NCI-H2107 (cell line): Measurements from ENCODE around the gene COLEC12.

Source experiments
- DNase-seq: peaks from one replicate; lab custom pipeline; 2025; lab: John Stamatoyannopoulos, UW

Gene COLEC12

DNA sequence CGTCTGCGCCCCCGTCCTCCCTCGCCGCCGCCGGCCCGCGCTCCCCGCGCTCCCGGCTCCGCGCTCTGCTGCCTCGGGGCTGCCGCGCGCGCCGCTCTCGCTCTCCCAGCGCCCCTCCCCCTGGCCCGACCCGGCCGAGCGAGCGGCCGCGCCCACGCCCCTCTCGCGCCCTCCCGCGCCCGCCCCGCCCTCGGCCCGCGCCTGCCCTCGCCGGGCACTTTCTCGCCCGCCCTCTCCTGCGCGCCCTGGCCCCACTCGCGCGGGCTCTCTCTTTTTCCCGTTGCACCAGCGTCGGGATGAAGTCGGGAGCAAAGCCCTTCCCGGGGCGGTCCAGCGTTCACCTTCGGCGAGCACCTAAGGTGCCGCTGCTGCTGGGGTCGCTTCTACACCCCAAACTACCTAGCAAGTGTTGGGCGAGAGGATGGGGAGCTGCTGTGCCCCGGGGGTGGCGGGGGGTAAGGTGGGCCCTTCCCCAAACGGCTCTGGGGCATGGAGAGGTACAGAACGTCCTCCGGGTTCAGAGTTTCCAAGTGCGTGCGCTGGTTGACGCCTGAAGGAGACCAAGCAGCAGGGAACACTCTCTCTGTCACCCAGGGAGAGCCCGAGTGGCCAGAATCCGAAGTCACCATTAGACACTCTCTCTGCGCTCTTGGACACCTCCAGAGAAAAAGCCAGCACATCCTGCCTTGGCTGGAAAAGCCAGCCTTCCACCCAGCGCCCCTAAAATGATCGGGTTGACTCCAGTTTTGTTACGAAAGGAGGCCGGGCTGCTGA lies at the start of gene COLEC12:
Gene COLEC12 (minus strand): TSS at position 70 of the 774 bp plus-strand sequence. CDS start 187 bp downstream, outside the sequence.
- no peak for DNase-seq

DNA sequence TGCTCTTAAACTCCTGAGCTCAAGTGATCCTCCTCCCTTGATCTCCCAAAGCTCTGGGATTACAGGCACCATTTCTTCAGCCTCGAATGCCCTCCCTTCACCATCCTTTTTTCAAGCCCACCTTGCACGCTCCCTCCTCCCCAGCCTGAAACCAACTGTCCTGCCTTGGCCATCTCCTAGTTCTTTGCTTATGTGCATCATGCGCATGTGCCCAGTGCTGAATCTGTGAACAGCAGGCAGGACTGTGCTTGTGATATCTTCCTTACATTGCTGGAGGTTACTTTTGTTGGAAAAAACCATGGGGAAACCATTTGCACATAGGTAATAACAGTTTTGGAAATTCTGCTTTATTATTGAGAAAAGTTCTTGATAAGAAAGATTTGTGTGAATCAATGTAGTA lies 49.5 kb upstream of the COLEC12 start:
- DNase-seq, result no peak

DNA sequence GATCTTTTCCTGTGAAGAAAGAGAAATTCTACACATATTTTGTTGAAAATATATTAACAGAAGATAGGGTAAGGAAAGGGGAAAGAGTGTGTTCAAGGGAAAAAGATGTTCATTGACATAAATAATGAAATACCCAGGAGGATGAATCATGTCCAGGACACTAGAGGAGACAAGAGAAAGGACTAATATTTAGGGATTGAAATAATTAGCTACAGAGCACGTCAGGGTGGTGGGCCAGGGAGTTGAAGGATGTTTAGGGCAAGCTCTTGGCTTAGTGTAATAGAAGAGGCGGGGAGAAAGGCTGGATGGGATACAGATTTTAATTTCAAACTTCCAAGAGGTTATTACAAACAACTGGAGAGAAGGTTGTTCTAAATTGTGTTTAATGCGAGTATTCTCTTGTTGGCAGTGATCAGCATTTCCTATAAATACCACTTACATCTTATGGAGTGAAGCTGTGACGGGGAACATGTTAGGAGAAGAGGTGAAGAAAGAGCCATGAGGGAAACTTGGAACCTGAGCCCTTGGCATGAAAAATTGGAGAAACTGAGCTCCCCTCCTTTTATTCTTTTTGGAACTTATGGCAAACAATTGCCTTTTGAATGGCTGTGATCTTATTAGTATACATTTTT lies 43.1 kb upstream of the COLEC12 start:
- no peak for DNase-seq

DNA sequence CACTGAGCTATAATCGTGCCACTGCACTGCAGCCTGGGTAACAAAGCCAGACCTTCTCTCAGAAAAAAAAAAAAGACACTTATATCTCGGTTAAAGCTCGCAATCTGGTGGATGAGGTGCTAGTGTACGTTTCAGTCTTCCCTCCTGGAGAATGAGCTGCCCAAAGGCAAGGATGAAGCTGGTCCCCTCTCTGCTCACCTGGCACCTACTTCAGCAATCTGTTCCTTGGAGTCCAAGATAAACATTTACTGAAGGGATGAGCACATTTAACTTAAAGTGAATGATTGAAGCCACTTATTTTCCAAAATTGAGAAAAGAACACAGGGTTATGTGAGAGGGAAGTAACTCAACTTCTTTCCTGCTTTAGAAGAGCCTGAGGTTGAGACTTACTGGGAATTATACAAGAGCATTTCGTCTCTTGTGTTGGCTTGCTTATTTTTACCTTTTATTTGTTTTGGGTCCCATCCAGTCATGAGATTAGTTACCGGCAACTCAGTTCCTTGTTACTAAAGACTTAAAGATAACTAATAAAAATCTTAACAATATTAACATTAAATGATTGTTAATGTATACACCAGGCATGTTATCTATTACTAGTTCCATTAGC lies 33.6 kb upstream of the COLEC12 start:
- no peak for DNase-seq

DNA sequence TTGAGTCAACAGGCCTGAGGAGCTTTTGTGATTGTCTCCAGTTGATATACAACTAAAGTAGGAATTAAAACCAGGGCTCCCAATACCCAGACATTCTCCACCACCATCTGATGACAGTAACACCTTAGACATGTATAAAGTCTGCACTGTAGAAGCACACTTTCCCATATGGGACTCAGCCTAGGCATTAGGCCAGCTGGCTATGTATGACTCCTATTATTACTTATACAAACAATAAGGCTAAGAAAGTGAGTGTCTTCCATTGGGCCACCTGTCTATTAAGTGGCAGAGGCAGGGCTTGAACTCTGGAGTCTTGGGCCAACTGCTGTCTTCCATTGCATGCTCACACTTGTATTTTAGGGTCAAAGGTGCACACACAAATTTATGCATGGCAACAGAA lies 32.1 kb upstream of the COLEC12 start:
- DNase-seq, result no peak

DNA sequence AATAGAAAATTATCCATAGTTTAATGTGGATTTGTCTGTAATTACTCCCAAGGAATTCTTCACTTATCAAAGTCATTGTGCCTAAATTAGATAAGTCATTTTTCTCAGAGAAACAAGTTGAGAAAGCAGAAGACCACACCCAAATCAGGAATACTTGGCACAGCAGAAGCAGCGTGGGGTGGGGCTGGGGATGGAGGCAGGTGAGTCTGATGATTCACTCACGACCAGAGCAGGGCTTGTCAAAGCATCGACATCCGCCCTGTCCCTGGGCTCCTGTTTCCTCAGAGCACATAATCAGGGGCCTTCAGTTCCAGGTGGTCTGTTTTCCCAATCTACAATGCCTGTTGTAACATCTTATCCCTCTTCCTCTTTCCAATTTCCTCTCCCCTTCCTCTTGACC lies 31.5 kb upstream of the COLEC12 start:
- no peak for DNase-seq

DNA sequence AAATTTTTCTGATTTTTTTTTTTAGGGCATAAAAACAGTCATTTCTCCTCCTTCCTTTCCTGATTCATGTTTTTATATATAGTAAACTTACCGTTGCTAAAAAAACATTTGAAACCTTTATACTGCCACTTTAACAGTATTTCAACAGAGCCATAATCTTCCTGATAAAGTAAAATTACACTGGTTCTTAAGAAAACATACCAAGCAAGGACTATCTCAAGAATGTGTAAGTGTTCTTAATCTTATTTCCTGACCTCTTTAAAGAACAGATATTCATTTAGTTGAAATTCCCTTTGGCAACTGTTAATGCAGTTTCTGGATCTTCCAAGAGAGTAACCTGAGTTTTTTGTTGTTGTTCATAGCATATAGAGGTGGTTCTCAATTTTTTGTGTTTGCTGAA lies 26.6 kb upstream of the COLEC12 start:
- DNase-seq, result no peak

DNA sequence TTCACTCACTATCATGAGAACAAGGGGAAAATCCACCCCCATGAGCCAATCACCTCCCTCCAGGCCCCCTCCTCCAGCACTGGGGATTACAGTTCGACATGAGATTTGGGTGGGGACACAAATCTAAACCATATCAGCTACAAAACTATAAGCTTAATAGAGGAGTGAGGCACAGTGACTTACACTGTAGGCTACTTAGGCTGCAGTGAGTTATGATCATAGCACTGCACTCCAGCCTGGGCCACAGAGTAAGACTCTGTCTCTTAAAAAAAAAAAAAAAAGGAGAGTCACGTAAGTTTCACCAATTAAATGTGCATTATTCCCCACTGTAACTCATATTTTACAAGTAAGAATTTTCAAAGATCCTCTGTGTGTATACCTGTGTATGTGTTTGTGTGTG lies 26.2 kb upstream of the COLEC12 start:
- no peak for DNase-seq

DNA sequence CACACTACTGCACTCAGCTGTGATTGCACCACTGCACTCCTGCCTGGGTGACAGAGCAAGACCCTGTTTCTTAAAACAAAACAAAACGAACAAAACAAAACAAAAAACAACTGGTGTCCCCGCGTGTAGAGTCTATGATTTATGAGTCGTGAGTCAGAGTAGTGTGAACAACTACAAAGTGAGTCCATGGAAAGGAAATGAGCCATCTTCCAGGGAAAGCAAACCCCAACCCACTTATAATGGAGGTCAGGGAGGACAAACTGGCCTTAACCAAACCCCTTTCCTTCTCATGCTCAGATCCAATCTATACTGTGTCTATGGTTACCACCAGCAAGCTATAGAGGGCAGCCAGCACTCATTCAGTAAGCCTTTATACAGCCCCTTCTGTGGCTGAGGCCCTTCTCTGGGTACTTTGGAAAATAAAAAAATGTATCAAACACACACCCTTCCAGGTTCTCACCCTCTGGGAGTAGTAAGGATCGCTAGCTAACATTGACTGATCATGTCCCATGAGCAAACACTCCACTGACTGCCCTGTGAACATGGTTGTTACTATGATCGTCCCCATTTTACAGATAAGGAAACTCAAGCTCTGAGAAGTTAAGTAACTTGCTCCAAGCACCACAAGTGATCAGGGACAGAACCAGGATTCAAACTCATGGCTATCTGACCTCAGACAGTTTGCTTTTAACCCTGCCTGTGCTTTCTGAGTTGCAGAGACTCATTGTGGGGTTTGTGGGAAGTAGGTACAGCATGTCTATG lies 24.7 kb upstream of the COLEC12 start:
- DNase-seq, result no peak

DNA sequence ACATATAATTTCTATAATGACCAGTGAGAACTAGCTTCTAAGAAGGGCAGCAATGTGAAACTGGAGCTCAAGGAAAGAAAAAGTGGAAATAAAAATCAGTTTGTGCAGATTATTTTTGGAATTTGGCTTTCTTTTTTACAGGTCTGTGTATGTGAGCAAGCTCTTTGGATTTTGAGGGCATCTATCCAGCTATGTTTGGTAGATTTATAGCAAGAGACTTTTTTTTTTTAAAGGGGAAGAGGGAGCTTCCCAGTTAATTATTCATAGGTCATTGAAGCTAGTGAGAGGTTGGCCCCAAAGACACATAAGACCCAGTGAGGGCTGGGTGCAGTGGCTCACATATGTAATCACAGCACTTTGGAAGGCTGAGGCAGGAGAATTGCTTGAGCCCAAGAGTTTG lies 24.0 kb upstream of the COLEC12 start:
- no peak for DNase-seq

DNA sequence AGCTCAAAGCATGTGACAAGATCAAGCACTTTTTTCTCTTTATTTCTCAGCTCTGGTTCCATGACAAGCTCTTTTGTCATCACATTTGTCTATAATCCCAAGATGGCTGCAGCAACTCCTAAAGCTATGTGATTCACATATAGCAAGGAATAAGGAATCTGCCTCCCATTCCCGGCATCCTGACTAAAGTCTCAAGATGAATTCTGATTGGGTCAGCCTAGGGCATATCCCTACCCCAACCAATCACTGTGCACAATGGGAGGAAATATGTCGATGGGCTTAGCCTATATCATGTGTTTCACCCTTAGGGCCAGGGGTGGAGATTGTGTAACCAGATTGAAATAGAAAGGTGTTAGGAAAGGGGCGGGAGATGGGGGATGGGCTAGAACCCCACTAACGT lies 23.1 kb upstream of the COLEC12 start:
- DNase-seq, result no peak

DNA sequence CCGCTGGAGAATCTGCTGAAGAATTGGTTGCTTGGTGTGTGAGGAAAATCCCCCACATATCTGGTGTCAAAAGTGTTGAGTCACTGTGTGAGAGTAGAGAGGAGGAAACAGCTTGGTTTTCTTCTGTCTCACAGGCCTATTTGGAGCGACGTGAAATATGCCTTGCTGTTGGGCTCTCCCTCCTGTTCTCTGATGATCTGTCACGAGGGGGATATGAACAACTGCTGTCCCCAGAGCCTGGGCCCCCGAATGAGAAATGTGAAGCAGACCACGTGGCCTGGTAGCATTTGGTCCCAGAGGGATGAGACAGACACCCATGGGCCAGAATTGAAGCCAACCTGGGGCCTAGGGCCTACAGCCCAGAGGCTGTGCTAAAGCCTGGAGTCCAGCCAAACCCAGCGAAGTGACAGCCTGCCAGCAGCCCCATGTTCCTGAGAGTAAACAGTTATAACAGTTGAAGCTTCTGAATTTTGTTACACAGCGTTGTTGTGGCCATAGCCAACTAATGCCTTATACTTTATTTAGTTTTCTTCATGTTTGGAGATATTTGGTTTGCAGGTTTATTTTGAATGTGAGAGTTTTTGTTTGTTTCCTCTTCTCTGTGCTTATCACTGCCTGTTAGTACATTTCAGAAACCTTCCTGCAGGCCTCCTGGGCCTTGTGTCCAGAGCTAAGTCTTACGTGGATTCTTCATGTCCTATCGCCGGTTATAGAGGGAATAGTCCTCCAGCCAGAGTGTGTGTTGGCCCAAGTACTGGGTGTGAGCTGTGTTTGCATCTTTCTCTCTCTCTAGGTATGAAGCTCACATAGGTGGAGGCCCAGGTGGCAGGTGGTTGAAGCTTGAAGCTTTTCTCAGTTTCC lies 18.7 kb upstream of the COLEC12 start:
- DNase-seq, result no peak

DNA sequence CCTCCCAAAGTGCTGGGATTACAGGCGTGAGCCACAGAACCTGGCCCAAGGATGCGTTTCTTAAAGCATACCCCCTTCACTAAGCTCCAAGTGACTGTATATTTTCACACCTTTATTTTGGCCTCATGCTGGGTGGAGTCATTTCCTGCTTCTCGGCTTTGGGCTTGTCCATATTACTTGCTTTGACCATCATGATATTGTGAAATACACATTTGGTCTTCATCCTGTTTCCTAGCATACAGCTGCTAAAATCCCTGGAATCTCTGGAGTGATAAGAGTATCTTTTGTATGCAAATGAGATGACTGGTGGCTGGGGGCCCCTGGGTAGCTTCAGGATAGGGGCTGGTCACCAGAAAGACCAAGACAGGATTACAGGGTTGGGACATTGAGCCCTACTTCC lies 17.6 kb upstream of the COLEC12 start:
- no peak for DNase-seq

DNA sequence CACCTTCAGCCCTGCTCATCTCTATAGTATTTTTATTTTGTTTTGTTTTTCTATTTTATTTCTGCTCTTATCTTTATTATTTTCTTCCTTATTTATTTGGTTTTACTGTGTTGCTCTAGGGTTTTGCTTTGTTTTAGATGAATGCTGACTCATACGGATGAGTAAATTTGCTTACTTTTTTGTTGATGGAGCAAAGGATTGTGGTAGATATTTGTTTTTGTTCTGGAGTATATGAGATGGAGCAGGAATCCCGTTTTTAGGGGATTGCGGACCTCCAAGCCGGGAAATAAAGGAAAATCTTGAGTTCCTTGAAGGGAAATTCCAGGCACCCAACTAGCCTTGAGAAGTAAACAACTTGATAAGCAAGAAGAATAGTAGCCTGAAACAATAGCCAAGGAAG lies 15.3 kb upstream of the COLEC12 start:
- no peak for DNase-seq

DNA sequence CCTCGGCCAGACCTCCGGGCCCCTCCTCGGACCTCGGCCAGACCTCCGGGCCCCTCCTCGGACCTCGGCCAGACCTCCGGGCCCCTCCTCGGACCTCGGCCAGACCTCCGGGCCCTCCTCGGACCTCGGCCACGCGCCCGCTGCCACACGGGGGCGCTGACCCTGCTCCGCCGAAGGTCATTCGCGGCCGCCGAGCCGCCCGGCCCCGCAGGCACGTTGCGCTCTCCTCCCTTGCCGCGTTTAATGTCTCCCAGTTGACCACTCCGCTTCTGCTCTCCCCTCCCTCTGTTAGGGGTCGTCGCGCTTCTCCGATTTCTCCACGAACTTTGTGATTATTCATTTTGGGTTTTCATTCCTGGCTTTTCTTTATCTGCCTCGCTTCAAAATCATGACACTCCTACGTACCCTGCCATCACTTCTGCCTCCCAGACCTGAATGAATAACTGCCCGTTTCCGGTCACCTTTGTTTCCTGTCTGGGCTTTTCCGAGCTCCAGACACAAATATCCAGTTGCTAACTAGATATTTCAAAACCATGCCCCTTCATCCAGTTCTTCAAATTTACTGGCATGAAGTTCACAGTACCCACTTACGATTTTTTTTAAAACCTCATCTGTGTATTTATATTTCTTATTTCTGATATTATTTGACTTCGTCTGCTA lies 14.8 kb upstream of the COLEC12 start:
- no peak for DNase-seq

DNA sequence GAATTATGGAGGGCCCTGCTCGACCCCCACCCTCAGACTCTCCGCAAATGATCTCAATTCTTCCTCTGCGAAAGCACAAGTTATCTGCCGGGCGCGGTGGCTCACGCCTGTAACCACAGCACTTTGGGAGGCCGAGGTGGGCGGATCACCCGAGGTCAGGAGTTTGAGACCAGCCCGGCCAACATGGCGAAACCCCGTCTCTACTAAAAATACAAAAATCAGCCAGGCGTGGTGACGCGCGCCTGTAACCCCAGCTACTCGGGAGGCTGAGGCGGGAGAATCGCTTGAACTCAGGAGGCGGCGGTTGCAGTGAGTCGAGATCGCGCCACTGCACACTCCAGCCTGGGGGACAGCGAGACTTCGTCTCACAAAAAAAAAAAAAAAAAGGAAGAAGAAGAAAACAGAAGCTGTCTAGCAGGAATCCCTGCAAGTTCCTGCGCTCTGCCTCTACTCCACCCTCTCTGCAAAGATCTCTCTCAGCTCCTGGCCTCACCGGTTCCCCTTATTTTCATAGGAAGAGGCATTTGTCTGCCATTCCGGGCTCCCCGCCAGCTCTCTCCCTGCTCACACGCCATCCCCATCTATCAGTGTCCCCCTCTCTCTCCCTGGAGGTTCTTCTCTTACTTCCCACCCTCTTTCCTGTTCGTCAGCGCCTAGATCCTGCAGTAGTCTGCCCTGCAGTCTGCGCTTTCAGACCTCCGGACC lies 13.5 kb upstream of the COLEC12 start:
- DNase-seq, result no peak

DNA sequence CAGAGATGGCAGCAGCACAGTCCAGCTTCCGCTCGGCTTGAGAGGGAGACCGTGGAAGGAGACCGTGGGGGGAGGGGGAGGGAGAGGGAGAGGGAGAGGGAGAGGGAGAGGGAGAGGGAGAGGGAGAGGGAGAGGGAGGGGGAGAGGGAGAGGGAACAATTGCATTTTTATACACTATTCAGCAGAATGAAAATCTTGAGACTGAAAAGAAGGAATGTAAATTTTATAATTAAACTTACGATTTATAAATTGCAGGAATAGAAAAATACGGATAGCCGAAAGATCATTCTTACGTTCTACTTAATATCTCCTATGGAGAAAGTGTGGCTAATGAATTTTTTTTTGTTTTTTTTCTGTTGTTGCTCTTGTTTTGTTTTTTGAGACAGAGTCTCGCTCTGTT lies 12.5 kb upstream of the COLEC12 start:
- no peak for DNase-seq

DNA sequence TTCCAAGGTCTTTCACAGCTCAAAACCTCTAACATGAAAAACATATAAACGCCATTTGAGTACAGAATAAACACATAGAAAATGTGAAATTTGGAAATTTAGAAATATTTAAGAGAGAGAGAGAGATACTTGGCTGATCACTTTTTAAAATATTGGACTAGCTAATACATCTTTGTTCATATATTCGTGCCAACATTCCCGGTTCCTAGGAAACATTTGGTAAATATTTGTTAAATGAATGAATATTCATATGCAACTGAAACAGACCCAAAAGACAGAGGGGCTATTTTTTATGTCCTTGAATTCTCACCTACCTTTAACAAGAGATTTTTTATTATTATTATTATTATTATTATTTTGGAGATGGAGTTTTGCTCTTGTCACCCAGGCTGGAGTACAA lies 8.3 kb upstream of the COLEC12 start:
- no peak for DNase-seq

DNA sequence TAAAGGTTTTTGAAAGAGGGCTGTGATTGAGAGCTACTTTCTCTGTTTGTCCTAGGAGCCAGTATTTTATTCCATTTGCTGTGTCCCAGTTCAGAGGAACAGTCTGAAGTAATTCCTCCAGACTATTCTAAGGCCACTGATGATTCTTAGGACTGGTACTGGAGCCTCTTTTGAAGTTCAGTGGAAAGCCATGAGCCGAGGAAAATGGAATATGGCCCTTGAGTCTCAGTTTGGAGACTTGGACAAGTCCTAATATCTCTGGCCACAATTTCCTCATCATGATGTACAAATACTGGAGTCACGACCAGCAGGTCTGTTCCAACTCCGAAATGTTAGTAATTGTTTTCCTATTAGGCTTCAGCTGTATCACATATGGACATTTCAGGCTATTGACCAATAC lies 7.1 kb upstream of the COLEC12 start:
- no peak for DNase-seq

DNA sequence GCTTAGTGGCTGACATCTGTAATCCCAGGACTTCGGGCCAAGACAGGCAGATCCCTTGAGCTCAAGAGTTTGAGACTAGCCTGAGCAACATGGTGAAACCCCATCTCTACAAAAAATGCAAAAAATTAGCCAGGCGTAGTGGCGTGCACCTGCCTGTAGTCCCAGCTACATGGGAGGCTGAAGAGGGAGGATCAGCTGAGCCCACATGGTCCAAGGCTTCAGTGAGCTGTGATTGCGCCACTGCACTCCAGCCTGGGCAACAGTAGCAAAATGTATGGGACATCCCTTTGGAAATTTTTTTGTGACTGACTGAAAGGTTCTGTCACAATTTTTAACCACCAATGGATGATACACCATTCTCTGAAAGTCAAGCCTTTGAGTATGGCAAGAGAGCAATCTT lies 6.3 kb upstream of the COLEC12 start:
- no peak for DNase-seq

DNA sequence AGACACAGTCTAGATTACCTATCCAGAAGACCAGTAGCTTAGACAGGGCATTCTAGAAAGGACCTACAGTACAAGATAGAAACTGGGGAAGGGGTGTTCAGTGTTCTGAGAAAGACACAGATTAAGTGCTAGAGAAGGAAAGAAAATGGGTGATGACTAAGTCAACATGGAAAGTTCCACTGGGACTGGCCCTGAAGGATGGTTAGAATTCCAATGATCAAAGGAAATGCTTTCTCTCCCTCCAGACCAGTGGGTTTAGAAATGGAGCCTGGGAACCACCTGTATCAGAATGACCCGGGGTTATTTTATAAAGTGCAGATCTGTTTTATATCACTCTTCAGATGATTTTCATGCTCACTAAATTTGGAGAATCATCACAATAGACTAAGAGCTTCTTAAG lies 5.8 kb upstream of the COLEC12 start:
- DNase-seq, result no peak
